B cell (primary cell): Measurements from ENCODE around the gene GPR137B. TPM values are rescaled to one million over a fixed set of nuclear protein-coding genes. Genes with fewer than 3 reads are reported as not detected.

Source experiments
- ATAC-seq: fragments of 200-7000 bp; cut with Tn5 transposase; one replicate; pipeline ENCODE4 v1.10.0; 2021; ENCODE audit warnings: low read depth, mild to moderate bottlenecking, moderate number of reproducible peaks, moderate library complexity
- CTCF ChIA-PET: fragments of 350-600 bp; sonication (Branson Sonifier 250); formaldehyde crosslinking; loops from one replicate; lab custom pipeline; 2021; ENCODE audit warnings: antibody characterized with exemption, inconsistent platforms; lab: Charles Lee
- POLR2A ChIA-PET: fragments of 350-600 bp; sonication (Branson Sonifier 250); formaldehyde crosslinking; loops from one replicate; lab custom pipeline; 2021; ENCODE audit warnings: antibody characterized with exemption; lab: Charles Lee
- DNase-seq: peaks from one replicate; pipeline ENCODE4 v3.0.0; 2013
- H2AFZ ChIP-seq: 2 replicates; pipeline ENCODE4 v1.6.1; 2012; ENCODE audit warnings: mild to moderate bottlenecking, low read depth, low read length; ENCODE audit not compliant: insufficient read depth, poor library complexity, severe bottlenecking
- H3K27ac ChIP-seq, 2 donors: 1 replicate in 1 of 2; 2 replicates in 1 of 2; pipeline ENCODE4 v1.5.1; 2012 to 2013; ENCODE audit warnings: low read length in 2 of 2, mild to moderate bottlenecking in 2 of 2, moderate library complexity in 1 of 2
- H3K27me3 ChIP-seq, 4 experiments: fragments of 200-600 bp in 1 of 4; sonication (generic) in 1 of 4; replicated peaks in 1 of 4; 1 replicate in 2 of 4; 2 replicates in 2 of 4; pipeline versions ENCODE4 v1.6.1 to v1.7.0; 2013 to 2016; ENCODE audit warnings: low read length in 3 of 4, mild to moderate bottlenecking in 2 of 4, mixed read lengths in 1 of 4, moderate library complexity in 1 of 4; ENCODE audit not compliant: insufficient read depth in 4 of 4, control insufficient read depth in 3 of 4; ENCODE audit errors: control extremely low read depth in 1 of 4
- H3K36me3 ChIP-seq, 2 experiments: replicated peaks in 1 of 2; 1 replicate in 1 of 2; 2 replicates in 1 of 2; pipeline versions ENCODE4 v1.6.1 to v1.7.1; 2013; ENCODE audit warnings: low read length in 1 of 2; ENCODE audit not compliant: insufficient read depth in 2 of 2, control insufficient read depth in 1 of 2; ENCODE audit errors: control extremely low read depth in 1 of 2, extremely low read depth in 1 of 2
- H3K4me1 ChIP-seq, 2 donors: fragments of 200-600 bp in 1 of 2; sonication (generic) in 1 of 2; 1 replicate in 1 of 2; 2 replicates in 1 of 2; pipeline versions ENCODE4 v1.5.1 to v1.6.1; 2013 to 2017; ENCODE audit warnings: low read length in 2 of 2; ENCODE audit not compliant: control insufficient read depth in 2 of 2, insufficient read depth in 2 of 2
- H3K4me2 ChIP-seq: replicated peaks from 2 replicates; pipeline ENCODE3; 2012; ENCODE audit warnings: mild to moderate bottlenecking, low read depth, low read length; ENCODE audit not compliant: poor library complexity, severe bottlenecking
- H3K4me3 ChIP-seq, 5 experiments: fragments of 200-600 bp in 1 of 5; sonication (generic) in 1 of 5; 1 replicate in 3 of 5; 2 replicates in 2 of 5; pipeline versions ENCODE4 v1.5.1 to v1.7.0; 2011 to 2016; ENCODE audit warnings: low read length in 4 of 5, mild to moderate bottlenecking in 4 of 5, low read depth in 2 of 5, control low read depth in 1 of 5, moderate library complexity in 1 of 5; ENCODE audit not compliant: insufficient read depth in 1 of 5; ENCODE audit errors: control extremely low read depth in 1 of 5, extremely low read depth in 1 of 5
- H3K79me2 ChIP-seq: fragments of 200-600 bp; sonication (generic); one replicate; pipeline ENCODE4 v1.6.0; 2016; ENCODE audit warnings: low read length; ENCODE audit not compliant: control insufficient read depth, insufficient read depth
- H3K9ac ChIP-seq: fragments of 200-600 bp; sonication (generic); 2 replicates; pipeline ENCODE4 v1.6.1; 2017; ENCODE audit warnings: mild to moderate bottlenecking, low read length, moderate library complexity
- H3K9me3 ChIP-seq, 3 donors: one replicate each; pipeline versions ENCODE4 v1.6.1 to v1.7.1; 2013; ENCODE audit warnings: low read length in 2 of 3; ENCODE audit not compliant: control insufficient read depth in 2 of 3, insufficient read depth in 1 of 3; ENCODE audit errors: control extremely low read depth in 1 of 3
- H4K20me1 ChIP-seq: 2 replicates; pipeline ENCODE4 v1.6.0; 2012; ENCODE audit warnings: mild to moderate bottlenecking, low read length; ENCODE audit not compliant: insufficient read depth, control insufficient read depth, poor library complexity, severe bottlenecking
- H3K27ac Mint-ChIP-seq: one replicate; pipeline ENCODE4 v1.8.0; 2021; ENCODE audit warnings: mixed read lengths
- H3K27me3 Mint-ChIP-seq: one replicate; pipeline ENCODE4 v1.8.0; 2021; ENCODE audit warnings: mixed read lengths
- H3K4me1 Mint-ChIP-seq: one replicate; pipeline ENCODE4 v1.8.0; 2021; ENCODE audit warnings: mixed read lengths
- H3K4me3 Mint-ChIP-seq: one replicate; pipeline ENCODE4 v1.8.0; 2021; ENCODE audit warnings: mixed read lengths
- H3K9me3 Mint-ChIP-seq: one replicate; pipeline ENCODE4 v1.8.0; 2022; ENCODE audit warnings: mixed read lengths; ENCODE audit not compliant: insufficient read depth
- CTCF ChIP-seq: fragments of 200-600 bp; IDR thresholded peaks from one replicate; pipeline ENCODE4 v1.8.0; 2022; ENCODE audit warnings: antibody characterized with exemption, mild to moderate bottlenecking
- EZH2 ChIP-seq: IDR thresholded peaks from 2 replicates; pipeline ENCODE4 v1.6.1; 2012; ENCODE audit warnings: borderline replicate concordance, low read depth, mild to moderate bottlenecking, moderate library complexity, low read length; ENCODE audit not compliant: insufficient read depth, poor library complexity, severe bottlenecking
- WGBS: methylation state at CpG from one replicate; pipeline ENCODE4 v1.1.5; 2013; ENCODE audit warnings: missing lambda C conversion rate; ENCODE audit not compliant: insufficient coverage; 5-methylcytosine and 5-hydroxymethylcytosine counted together
- intact Hi-C: fragments of 100-400 bp; cut with micrococcal nuclease; formaldehyde crosslinking; loops from one replicate; pipeline ENCODE4 v1.10.0; 2022
- polyA plus RNA-seq: library from polyadenylated mRNA; depleted of rRNA; stranded (reverse); fragments of >200 nt; gene quantifications from 2 replicates; pipeline ENCODE4 v1.2.3, GENCODE V29; 2012
- total RNA-seq, 2 donors: library from RNA; stranded (reverse); fragments of 120-200 nt in 1 of 2; gene quantifications; 1 replicate in 1 of 2; 2 replicates in 1 of 2; pipeline versions ENCODE4 v1.2.3 to v1.2.4, GENCODE V29; 2013 to 2022

Gene GPR137B
- total and polyA plus RNA-seq, 2 donors (not counting 1 experiment from before 2014, with no cell fraction given) = 1.5 to 11.8 TPM

- DNase-seq (no peak), ATAC-seq (no peak)
- 97% methylated on average over 12 of the region's 18 CpGs for WGBS
- intact Hi-C loops = no loop called here
- Histone ChIP-seq H3K27me3 (no peaks in the 10 kb centered on the region), H4K20me1 (no peaks in the 10 kb centered on the region), H3K27ac (no peak overlapping the region), H3K36me3 (no peaks in the 10 kb centered on the region), H2AFZ (no peak overlapping the region), H3K9ac (no peak overlapping the region), H3K4me1 (peaks cover 0 to 7% of the 10 kb centered on the region in 2 donors), H3K4me3 (no peak overlapping the region), H3K79me2 (no peaks in the 10 kb centered on the region), H3K4me2 (no peak overlapping the region), H3K9me3 (no peaks in the 10 kb centered on the region)
- Mint-ChIP-seq H3K4me3 (no peak overlapping the region), H3K9me3 (no peaks in the 10 kb centered on the region), H3K27ac (no peak overlapping the region), H3K27me3 (no peaks in the 10 kb centered on the region), H3K4me1 (peaks cover 10% of the 10 kb centered on the region)
- no peak for TF ChIP-seq EZH2
- no peak for TF ChIP-seq CTCF
- POLR2A ChIA-PET = no interaction called here
- CTCF ChIA-PET = no interaction called here
These were observed 34.3 kb downstream of the GPR137B start for GRCh38 chr1:236176337-236177336.

GRCh38 chr1:236179634-236180033 is 37.3 kb downstream of the GPR137B start:
- H3K4me2 ChIP-seq = no peak overlapping the region
- no peak overlapping the region for H3K9ac ChIP-seq
- Mint-ChIP-seq H3K9me3 (no peaks in the 10 kb centered on the region), H3K4me1 (peaks cover 10% of the 10 kb centered on the region), H3K4me3 (no peak overlapping the region), H3K27ac (no peak overlapping the region), H3K27me3 (no peaks in the 10 kb centered on the region)
- no peaks in the 10 kb centered on the region for H4K20me1 ChIP-seq
- ATAC-seq = no peak
- 96% methylated on average over 5 of the region's 6 CpGs for WGBS
- no peaks in the 10 kb centered on the region for H3K79me2 ChIP-seq
- no peaks in the 10 kb centered on the region for H3K9me3 ChIP-seq
- no peak overlapping the region for H2AFZ ChIP-seq
- no peak for DNase-seq
- ChIA-PET POLR2A (no interaction called here), CTCF (no interaction called here)
- intact Hi-C loops = no loop called here
- no peak overlapping the region for H3K4me3 ChIP-seq
- H3K27me3 ChIP-seq = no peaks in the 10 kb centered on the region
- peaks cover 0 to 7% of the 10 kb centered on the region in 2 donors for H3K4me1 ChIP-seq
- H3K36me3 ChIP-seq = no peaks in the 10 kb centered on the region
- TF ChIP-seq EZH2 (no peak), CTCF (no peak)
- no peak overlapping the region for H3K27ac ChIP-seq
